H9 (cell line): ENCODE results near the gene DHRS1. TPM values are rescaled to one million over a fixed set of nuclear protein-coding genes. Genes with fewer than 3 reads are reported as not detected.
A peak's percentile ranks its signal among the peaks of the same experiment; 100 is the strongest.

ENCODE experiments used
- DNase-seq: peaks from one replicate; pipeline ENCODE4 v3.0.0-alpha.2; 2017
- H2AFZ ChIP-seq: one replicate; pipeline ENCODE4 v1.6.1; 2013; ENCODE audit warnings: mild to moderate bottlenecking, low read length, control low read depth, moderate library complexity
- H2AK5ac ChIP-seq: 2 replicates; pipeline ENCODE4 v1.6.1; 2013; ENCODE audit warnings: low read length, control low read depth, mixed read lengths; ENCODE audit not compliant: insufficient read length
- H2BK120ac ChIP-seq: one replicate; pipeline ENCODE4 v1.6.1; 2013; ENCODE audit warnings: low read depth, mild to moderate bottlenecking, low read length, control low read depth, inconsistent platforms; ENCODE audit not compliant: poor library complexity, severe bottlenecking
- H2BK12ac ChIP-seq: 2 replicates; pipeline ENCODE4 v1.6.1; 2013; ENCODE audit warnings: low read length, control low read depth, mixed read lengths, low read depth; ENCODE audit not compliant: insufficient read length
- H2BK15ac ChIP-seq: 2 replicates; pipeline ENCODE4 v1.6.1; 2013; ENCODE audit warnings: low read depth, low read length, control low read depth
- H2BK20ac ChIP-seq: one replicate; pipeline ENCODE4 v1.6.1; 2013; ENCODE audit warnings: low read depth, mild to moderate bottlenecking, low read length, control low read depth, inconsistent platforms; ENCODE audit not compliant: poor library complexity, severe bottlenecking
- H2BK5ac ChIP-seq: 2 replicates; pipeline ENCODE4 v1.6.1; 2013; ENCODE audit warnings: low read length, control low read depth, mixed read lengths; ENCODE audit not compliant: insufficient read length
- H3K14ac ChIP-seq: 2 replicates; pipeline ENCODE4 v1.6.1; 2013; ENCODE audit warnings: low read length, control low read depth; ENCODE audit not compliant: insufficient read depth
- H3K18ac ChIP-seq: 2 replicates; pipeline ENCODE4 v1.6.1; 2013; ENCODE audit warnings: low read depth, mild to moderate bottlenecking, mixed read lengths, low read length, control low read depth; ENCODE audit not compliant: insufficient read length
- H3K23ac ChIP-seq: 2 replicates; pipeline ENCODE4 v1.6.1; 2013; ENCODE audit warnings: low read length, control low read depth, mixed read lengths, low read depth; ENCODE audit not compliant: insufficient read length
- H3K23me2 ChIP-seq: 2 replicates; pipeline ENCODE4 v1.6.1; 2013; ENCODE audit warnings: low read depth, mild to moderate bottlenecking, mixed read lengths, low read length, control low read depth; ENCODE audit not compliant: insufficient read length, poor library complexity, severe bottlenecking
- H3K27ac ChIP-seq: 2 replicates; pipeline ENCODE4 v1.5.1; 2013; ENCODE audit warnings: low read length, control low read depth, mixed read lengths, low read depth; ENCODE audit not compliant: insufficient read length
- H3K27me3 ChIP-seq: 2 replicates; pipeline ENCODE4 v1.6.1; 2013; ENCODE audit warnings: low read length, control low read depth, inconsistent platforms; ENCODE audit not compliant: insufficient read depth
- H3K4ac ChIP-seq: 2 replicates; pipeline ENCODE4 v1.6.1; 2013; ENCODE audit warnings: low read depth, mild to moderate bottlenecking, control low read depth, inconsistent platforms, low read length, moderate library complexity
- H3K4me1 ChIP-seq: 2 replicates; pipeline ENCODE4 v1.6.1; 2013; ENCODE audit warnings: low read length, control low read depth, inconsistent platforms; ENCODE audit not compliant: insufficient read depth
- H3K4me2 ChIP-seq: 2 replicates; pipeline ENCODE4 v1.6.1; 2013; ENCODE audit warnings: low read length, control low read depth, mixed read lengths; ENCODE audit not compliant: insufficient read length, insufficient read depth
- H3K56ac ChIP-seq: 2 replicates; pipeline ENCODE4 v1.6.1; 2013; ENCODE audit warnings: low read depth, mild to moderate bottlenecking, mixed read lengths, low read length, control low read depth; ENCODE audit not compliant: insufficient read length
- H3K79me1 ChIP-seq: 2 replicates; pipeline ENCODE4 v1.6.1; 2013; ENCODE audit warnings: low read depth, mild to moderate bottlenecking, moderate library complexity, low read length, control low read depth, inconsistent platforms; ENCODE audit not compliant: insufficient read depth, poor library complexity, severe bottlenecking
- H3K79me2 ChIP-seq: 2 replicates; pipeline ENCODE4 v1.6.1; 2013; ENCODE audit warnings: low read length, control low read depth, inconsistent platforms; ENCODE audit not compliant: insufficient read depth
- H3K9ac ChIP-seq: 2 replicates; pipeline ENCODE4 v1.6.1; 2013; ENCODE audit warnings: low read length, control low read depth, mixed read lengths; ENCODE audit not compliant: insufficient read length; ENCODE audit errors: extremely low read depth
- H3K9me3 ChIP-seq: one replicate; pipeline ENCODE4 v1.6.1; 2013; ENCODE audit warnings: low read depth, low read length, inconsistent platforms; ENCODE audit not compliant: control insufficient read depth
- H3T11ph ChIP-seq: one replicate; pipeline ENCODE4 v1.6.1; 2013; ENCODE audit warnings: mild to moderate bottlenecking, low read length, control low read depth, inconsistent platforms
- H4K20me1 ChIP-seq: one replicate; pipeline ENCODE4 v1.6.1; 2013; ENCODE audit not compliant: control insufficient read depth, insufficient read length, insufficient read depth
- H4K5ac ChIP-seq: 2 replicates; pipeline ENCODE4 v1.6.1; 2013; ENCODE audit warnings: low read depth, mild to moderate bottlenecking, mixed read lengths, low read length, control low read depth; ENCODE audit not compliant: insufficient read length
- H4K8ac ChIP-seq: replicated peaks from 2 replicates; pipeline ENCODE4 v1.6.1; 2013; ENCODE audit warnings: low read length, control low read depth, mixed read lengths, low read depth; ENCODE audit not compliant: insufficient read length
- H4K91ac ChIP-seq: 2 replicates; pipeline ENCODE4 v1.6.1; 2013; ENCODE audit warnings: low read depth, mild to moderate bottlenecking, moderate library complexity, mixed read lengths, low read length, control low read depth; ENCODE audit not compliant: insufficient read length
- H3K27ac Mint-ChIP-seq, 3 experiments: 2 replicates in 2 of 3; 3 replicates in 1 of 3; pipeline ENCODE4 v1.8.0; 2020 to 2021; ENCODE audit warnings: mixed read lengths in 3 of 3, mild to moderate bottlenecking in 1 of 3, moderate library complexity in 1 of 3
- H3K27me3 Mint-ChIP-seq: 2 replicates; pipeline ENCODE4 v1.8.0; 2021; ENCODE audit warnings: low read depth, mild to moderate bottlenecking, moderate library complexity, mixed read lengths
- H3K36me3 Mint-ChIP-seq, 3 experiments: 2 replicates in 2 of 3; 3 replicates in 1 of 3; pipeline ENCODE4 v1.8.0; 2020 to 2021; ENCODE audit warnings: low read depth in 3 of 3, mixed read lengths in 3 of 3; ENCODE audit not compliant: insufficient read depth in 1 of 3
- H3K4me1 Mint-ChIP-seq, 2 experiments: 2 replicates each; pipeline ENCODE4 v1.8.0; 2020; ENCODE audit warnings: mixed read lengths in 2 of 2
- H3K4me3 Mint-ChIP-seq, 2 experiments: 2 replicates in 1 of 2; 3 replicates in 1 of 2; pipeline ENCODE4 v1.8.0; 2020 to 2021; ENCODE audit warnings: mild to moderate bottlenecking in 2 of 2, mixed read lengths in 2 of 2, moderate library complexity in 1 of 2
- H3K9me3 Mint-ChIP-seq, 2 experiments: 2 replicates in 1 of 2; 3 replicates in 1 of 2; pipeline ENCODE4 v1.8.0; 2020; ENCODE audit warnings: mild to moderate bottlenecking in 2 of 2, mixed read lengths in 2 of 2, moderate library complexity in 1 of 2
- CTCF ChIP-seq: fragments of 200-600 bp; sonication (generic); conservative IDR thresholded peaks from 3 replicates; pipeline ENCODE4 v1.8.0; 2021; ENCODE audit warnings: antibody characterized with exemption, mild to moderate bottlenecking
- WGBS: extraction: QIAGEN DNeasy Blood & Tissue Kit; methylation state at CpG from one replicate; pipeline ENCODE4 v1.1.7; 2013; ENCODE audit warnings: missing lambda C conversion rate, low lambda C conversion rate, mixed read lengths; ENCODE audit not compliant: insufficient read length; ENCODE audit errors: extremely low coverage; 5-methylcytosine and 5-hydroxymethylcytosine counted together
- total RNA-seq: library from RNA; stranded (reverse); gene quantifications from 2 replicates; pipeline ENCODE4 v1.2.1, GENCODE V29; 2021

Gene DHRS1
- total RNA-seq, 1 experiment from 2014 or later: 19.1 TPM

DNA sequence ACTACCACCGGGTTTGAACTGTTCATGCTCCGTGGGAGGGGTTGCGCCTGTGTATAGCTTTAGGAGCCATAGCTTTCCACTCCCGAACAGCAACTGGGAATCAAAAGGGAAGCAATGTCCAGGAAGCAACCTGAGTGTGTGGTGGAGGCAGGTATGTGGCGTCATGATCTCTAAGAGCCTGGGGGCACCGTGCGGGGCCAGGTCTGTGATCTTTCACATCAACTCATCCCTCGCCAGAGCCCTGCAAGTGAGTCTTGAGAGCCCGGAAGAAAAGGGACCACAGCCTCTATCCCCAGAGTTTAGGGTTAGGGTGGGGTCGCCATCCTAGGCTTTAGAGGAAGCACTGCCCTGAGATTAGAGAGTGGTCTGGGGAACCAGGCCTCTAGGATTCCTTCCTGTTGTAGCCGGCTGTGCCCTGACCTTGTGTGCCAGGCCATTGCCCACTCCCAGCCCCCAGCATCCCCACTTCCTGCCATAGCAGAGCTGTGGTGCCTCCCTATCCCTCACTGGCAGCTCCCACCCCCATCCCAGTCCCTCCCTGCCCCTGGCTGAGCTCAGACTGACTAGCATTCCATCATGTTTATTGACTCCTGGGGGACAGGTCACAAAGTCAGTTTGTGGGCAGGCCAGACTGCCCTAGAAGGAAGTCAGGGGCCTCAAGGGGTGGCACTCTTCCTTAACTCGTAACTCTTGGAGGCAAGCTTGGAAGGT is 36.0 kb upstream of the DHRS1 start:
- H3K14ac ChIP-seq: no peak overlapping the region
- no peaks in the 10 kb centered on the region; the same call in 1 of the 2 replicates for H3K4me1 ChIP-seq
- H4K8ac ChIP-seq: no peak overlapping the region
- Mint-ChIP-seq H3K9me3 (peaks cover 0 to 2% of the 10 kb centered on the region in 2 experiments; a peak in 3 of 5 replicates), H3K27me3 (peaks cover 100% of the 10 kb centered on the region), H3K4me3 (peak overlapping the region; percentile 59 to 91), H3K4me1 (peaks cover 32 to 38% of the 10 kb centered on the region in 2 experiments), H3K27ac (no peak overlapping the region), H3K36me3 (no peaks in the 10 kb centered on the region; a peak in 1 of 7 replicates)
- no peak overlapping the region for H4K5ac ChIP-seq
- H3K23me2 ChIP-seq: peaks cover 28% of the 10 kb centered on the region
- no peak overlapping the region for H3K9ac ChIP-seq
- no peak overlapping the region for H3K4ac ChIP-seq
- no peaks in the 10 kb centered on the region for H3K9me3 ChIP-seq
- H3K79me1 ChIP-seq: no peaks in the 10 kb centered on the region
- no peak overlapping the region for H2AFZ ChIP-seq
- no peak for TF ChIP-seq CTCF
- no peak overlapping the region for H2BK12ac ChIP-seq
- H4K20me1 ChIP-seq: no peaks in the 10 kb centered on the region
- peak overlapping the region; percentile 62 for H3K4me2 ChIP-seq
- peaks cover 63% of the 10 kb centered on the region for H3K27me3 ChIP-seq
- no peak overlapping the region for H3T11ph ChIP-seq
- no peak overlapping the region for H3K23ac ChIP-seq
- H3K56ac ChIP-seq: no peak overlapping the region
- H2AK5ac ChIP-seq: no peak overlapping the region
- H3K79me2 ChIP-seq: no peaks in the 10 kb centered on the region
- H4K91ac ChIP-seq: no peak overlapping the region
- no peak overlapping the region for H2BK120ac ChIP-seq
- no peak overlapping the region for H2BK5ac ChIP-seq
- H3K18ac ChIP-seq: no peak overlapping the region
- H3K27ac ChIP-seq: no peak overlapping the region
- H2BK20ac ChIP-seq: no peak overlapping the region
- no peak for DNase-seq
- no CpG with 5 or more reads among the region's 12 CpGs for WGBS
- no peak overlapping the region for H2BK15ac ChIP-seq
